Osteocyte (in vitro differentiated cells): ENCODE data around the gene RBM26. TPM values are rescaled to one million over a fixed set of nuclear protein-coding genes. Genes with fewer than 3 reads are reported as not detected.
A peak's percentile ranks its signal among the peaks of the same experiment; 100 is the strongest.

ENCODE experiments used
- DNase-seq: peaks from one replicate; pipeline ENCODE4 v3.0.0; 2021; ENCODE audit warnings: mixed read lengths; ENCODE audit not compliant: unreplicated experiment; ENCODE audit errors: extremely low spot score
- H3K27ac Mint-ChIP-seq: one replicate; pipeline ENCODE4 v1.8.0; 2021; ENCODE audit warnings: mild to moderate bottlenecking, mixed read lengths; ENCODE audit not compliant: unreplicated experiment
- H3K27me3 Mint-ChIP-seq: one replicate; pipeline ENCODE4 v1.8.0; 2021; ENCODE audit warnings: mixed read lengths; ENCODE audit not compliant: unreplicated experiment
- H3K36me3 Mint-ChIP-seq: one replicate; pipeline ENCODE4 v1.8.0; 2021; ENCODE audit warnings: mixed read lengths; ENCODE audit not compliant: unreplicated experiment
- H3K4me1 Mint-ChIP-seq: one replicate; pipeline ENCODE4 v1.8.0; 2021; ENCODE audit warnings: mixed read lengths; ENCODE audit not compliant: unreplicated experiment
- H3K4me3 Mint-ChIP-seq: one replicate; pipeline ENCODE4 v1.8.0; 2021; ENCODE audit warnings: mild to moderate bottlenecking, moderate library complexity, mixed read lengths; ENCODE audit not compliant: unreplicated experiment
- H3K9me3 Mint-ChIP-seq: one replicate; pipeline ENCODE4 v1.8.0; 2021; ENCODE audit warnings: mixed read lengths; ENCODE audit not compliant: unreplicated experiment
- CTCF ChIP-seq: fragments of 200-600 bp; sonication (generic); IDR thresholded peaks from 2 replicates; pipeline ENCODE4 v1.5.0; 2021; ENCODE audit warnings: antibody characterized with exemption, mild to moderate bottlenecking, moderate library complexity
- total RNA-seq: library from RNA; stranded (reverse); gene quantifications from 2 replicates; pipeline ENCODE4 v1.2.1, GENCODE V29; 2021

Gene RBM26
- total RNA-seq, 1 donor from 2014 or later: 38.3 TPM

- DNase-seq: no peak
- peaks cover 21% of the 10 kb centered on the region for H3K36me3 Mint-ChIP-seq
- no peak overlapping the region for H3K27ac Mint-ChIP-seq
Measured at GRCh38 chr13:79346300-79346914, 59.6 kb downstream of the RBM26 start.

GRCh38 chr13:79341202-79341601, 64.9 kb downstream of the RBM26 start:
- no peak for TF ChIP-seq CTCF
- H3K27me3 Mint-ChIP-seq: no peaks in the 10 kb centered on the region
- H3K4me3 Mint-ChIP-seq: no peak overlapping the region
- peaks cover 37% of the 10 kb centered on the region for H3K36me3 Mint-ChIP-seq
- H3K4me1 Mint-ChIP-seq: no peaks in the 10 kb centered on the region
- no peak overlapping the region for H3K27ac Mint-ChIP-seq
- no peaks in the 10 kb centered on the region for H3K9me3 Mint-ChIP-seq
- DNase-seq: no peak

More at GRCh38 chr13:79346300-79346914, 59.6 kb downstream of the RBM26 start:
- Mint-ChIP-seq H3K4me3 (no peak overlapping the region), H3K9me3 (no peaks in the 10 kb centered on the region), H3K27me3 (no peaks in the 10 kb centered on the region), H3K4me1 (no peaks in the 10 kb centered on the region)
- no peak for TF ChIP-seq CTCF

- Mint-ChIP-seq H3K4me1 (no peaks in the 10 kb centered on the region), H3K36me3 (peaks cover 43% of the 10 kb centered on the region), H3K9me3 (no peaks in the 10 kb centered on the region), H3K4me3 (no peak overlapping the region), H3K27ac (no peak overlapping the region), H3K27me3 (no peaks in the 10 kb centered on the region)
- peak; percentile 7 for TF ChIP-seq CTCF
- DNase-seq: no peak
Measured at GRCh38 chr13:79340490-79340889, 65.6 kb downstream of the RBM26 start.

GRCh38 chr13:79338343-79338742, 67.7 kb downstream of the RBM26 start:
- H3K4me3 Mint-ChIP-seq: no peak overlapping the region
- H3K27ac Mint-ChIP-seq: no peak overlapping the region
- no peaks in the 10 kb centered on the region for H3K4me1 Mint-ChIP-seq
- no peak for TF ChIP-seq CTCF
- H3K27me3 Mint-ChIP-seq: no peaks in the 10 kb centered on the region
- no peaks in the 10 kb centered on the region for H3K9me3 Mint-ChIP-seq
- DNase-seq: no peak
- H3K36me3 Mint-ChIP-seq: peaks cover 49% of the 10 kb centered on the region

- Mint-ChIP-seq H3K4me1 (no peaks in the 10 kb centered on the region), H3K27me3 (no peaks in the 10 kb centered on the region), H3K4me3 (no peak overlapping the region), H3K36me3 (peaks cover 47% of the 10 kb centered on the region), H3K9me3 (no peaks in the 10 kb centered on the region), H3K27ac (no peak overlapping the region)
- no peak for TF ChIP-seq CTCF
- no peak for DNase-seq
Measured at GRCh38 chr13:79336966-79337365, 69.1 kb downstream of the RBM26 start.
